ENCODE data around the gene KSR2.
A peak's percentile ranks its signal among the peaks of the same experiment; 100 is the strongest.

KSR2 gene

DNA sequence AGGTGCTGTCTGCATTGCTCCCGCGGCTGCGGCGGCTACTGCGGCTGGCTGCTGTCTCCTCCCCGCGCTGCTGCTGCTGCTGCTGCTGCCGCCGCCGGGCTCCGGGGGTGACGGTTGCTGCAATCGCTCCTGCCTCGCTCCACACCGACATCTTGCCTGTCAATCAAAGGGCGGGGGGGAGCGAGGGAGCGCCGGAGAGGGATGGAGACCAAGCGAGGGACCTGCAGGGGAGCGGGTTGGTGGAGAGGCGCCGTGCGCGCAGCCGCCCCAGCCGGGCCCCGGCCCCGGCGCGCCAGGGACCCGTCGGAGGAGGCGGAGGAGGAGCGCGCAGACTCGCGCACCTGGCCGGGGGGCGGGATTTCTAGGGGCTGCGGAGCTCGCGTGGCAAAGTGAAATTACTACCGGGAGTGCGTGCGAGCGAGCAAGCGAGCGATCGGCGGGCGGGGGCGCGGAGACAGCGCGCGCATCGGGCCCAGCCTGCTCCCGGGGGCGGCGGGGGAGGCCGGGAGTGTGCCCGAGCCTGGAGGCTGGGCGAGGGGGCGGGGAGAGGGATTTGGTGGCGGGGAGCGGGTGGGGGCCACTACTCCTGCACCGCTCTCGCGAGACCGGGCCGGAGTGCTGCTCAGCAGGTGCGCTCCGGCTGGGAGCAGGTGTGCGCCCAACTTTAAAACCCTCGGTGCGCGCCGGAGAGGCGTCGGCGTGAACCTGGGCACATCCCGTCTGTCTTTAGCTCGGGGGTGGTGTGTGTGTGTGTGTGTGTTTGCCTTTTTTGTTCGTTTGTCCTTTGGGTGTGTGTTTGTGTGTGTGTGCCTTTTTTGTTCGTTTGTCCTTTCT is at the start of gene KSR2:
TSS of gene KSR2 (minus strand) at position 165 of the 834 bp plus-strand sequence. CDS start 735 bp downstream, outside the sequence.
- peaks cover 22% of the 10 kb centered on the region for H3K27me3 ChIP-seq (replicated peaks)
- peak within 1 kb of the TSS; percentile 46 for H3K4me3 ChIP-seq (ENCODE audit: low read depth, low read length)
- H3K27ac ChIP-seq: no peak within 1 kb of the TSS
- H3K36me3 ChIP-seq (replicated peaks): no peaks in the 10 kb centered on the region
- DNase-seq: peak; percentile 9
- TF ChIP-seq, protein P1, sequence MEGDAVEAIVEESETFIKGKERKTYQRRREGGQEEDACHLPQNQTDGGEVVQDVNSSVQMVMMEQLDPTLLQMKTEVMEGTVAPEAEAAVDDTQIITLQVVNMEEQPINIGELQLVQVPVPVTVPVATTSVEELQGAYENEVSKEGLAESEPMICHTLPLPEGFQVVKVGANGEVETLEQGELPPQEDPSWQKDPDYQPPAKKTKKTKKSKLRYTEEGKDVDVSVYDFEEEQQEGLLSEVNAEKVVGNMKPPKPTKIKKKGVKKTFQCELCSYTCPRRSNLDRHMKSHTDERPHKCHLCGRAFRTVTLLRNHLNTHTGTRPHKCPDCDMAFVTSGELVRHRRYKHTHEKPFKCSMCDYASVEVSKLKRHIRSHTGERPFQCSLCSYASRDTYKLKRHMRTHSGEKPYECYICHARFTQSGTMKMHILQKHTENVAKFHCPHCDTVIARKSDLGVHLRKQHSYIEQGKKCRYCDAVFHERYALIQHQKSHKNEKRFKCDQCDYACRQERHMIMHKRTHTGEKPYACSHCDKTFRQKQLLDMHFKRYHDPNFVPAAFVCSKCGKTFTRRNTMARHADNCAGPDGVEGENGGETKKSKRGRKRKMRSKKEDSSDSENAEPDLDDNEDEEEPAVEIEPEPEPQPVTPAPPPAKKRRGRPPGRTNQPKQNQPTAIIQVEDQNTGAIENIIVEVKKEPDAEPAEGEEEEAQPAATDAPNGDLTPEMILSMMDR (IDR thresholded peaks at IDR 0.05; ENCODE audit: low read depth, low read length, missing control alignments): no peak
- in situ Hi-C loops (cut with HindIII; ENCODE audit: low pct_ligation_motif_present, low sequenced_read_pairs): no loop called here

- H3K4me3 ChIP-seq (ENCODE audit: low read depth, low read length): no peak overlapping the region
- TF ChIP-seq, protein P1 (IDR thresholded peaks at IDR 0.05; ENCODE audit: low read depth, low read length, missing control alignments): no peak
- DNase-seq: no peak
- no peaks in the 10 kb centered on the region for H3K27me3 ChIP-seq (replicated peaks)
- no peaks in the 10 kb centered on the region for H3K36me3 ChIP-seq (replicated peaks)
- in situ Hi-C loops (cut with HindIII; ENCODE audit: low pct_ligation_motif_present, low sequenced_read_pairs): no loop called here
- H3K27ac ChIP-seq: no peak overlapping the region
These were observed 49.1 kb upstream of the KSR2 start for GRCh38 chr12:118017926-118018325.

DNA sequence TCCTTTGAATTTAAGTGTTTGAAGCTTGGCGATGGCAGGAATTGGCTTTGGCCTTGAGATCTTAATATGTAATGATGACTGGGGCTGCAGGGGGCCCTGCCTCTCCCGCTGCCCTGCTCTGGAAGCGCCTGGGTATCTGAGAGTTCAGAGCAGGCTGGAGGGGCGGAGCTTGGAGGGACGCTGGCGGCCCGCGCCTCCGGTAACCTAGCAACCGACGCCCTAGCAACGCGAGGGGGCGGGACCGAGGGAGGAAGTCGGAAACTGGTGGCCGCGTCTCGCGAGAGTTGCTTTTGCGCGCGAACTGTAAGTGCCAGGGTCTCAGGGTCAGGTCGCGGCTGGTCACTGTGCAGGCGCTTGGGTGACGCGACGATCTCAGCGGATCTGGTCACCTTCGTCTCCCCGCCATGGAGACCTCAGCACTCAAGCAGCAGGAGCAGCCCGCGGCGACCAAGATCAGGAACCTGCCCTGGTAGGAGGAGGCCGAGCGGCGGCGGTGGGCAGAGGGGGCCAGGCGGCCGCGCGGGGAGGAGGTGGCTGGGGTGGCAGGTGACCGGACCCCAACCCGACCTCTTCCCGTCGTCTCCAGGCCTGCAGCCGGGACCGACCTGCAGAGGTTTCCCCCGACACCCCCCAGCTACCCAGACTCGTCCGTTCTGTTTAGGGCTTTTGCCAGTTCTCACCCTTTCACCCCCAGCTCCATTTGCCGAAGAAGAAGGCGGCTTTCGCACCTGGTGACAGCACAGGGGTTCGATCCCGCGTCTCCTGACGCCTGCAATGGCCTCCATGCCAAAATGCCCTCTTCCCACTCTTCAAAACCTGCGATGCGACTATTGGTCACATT is 47.9 kb upstream of the KSR2 start, which contains the start of gene RFC5:
TSS of gene RFC5 (plus strand) at position 280 of the 841 bp plus-strand sequence. CDS start at position 405, 125 bp downstream.
- Histone ChIP-seq H3K36me3 (replicated peaks) (no peaks in the 10 kb centered on the region), H3K27me3 (replicated peaks) (no peaks in the 10 kb centered on the region), H3K27ac (peak within 1 kb of the TSS; percentile 55), H3K4me3 (ENCODE audit: low read depth, low read length) (peak within 1 kb of the TSS; percentile 97)
- peak; percentile 96 for DNase-seq
- TF ChIP-seq, protein P1 (IDR thresholded peaks at IDR 0.05; ENCODE audit: low read depth, low read length, missing control alignments): no peak
- in situ Hi-C loops (cut with HindIII; ENCODE audit: low pct_ligation_motif_present, low sequenced_read_pairs): no loop called here

DNA sequence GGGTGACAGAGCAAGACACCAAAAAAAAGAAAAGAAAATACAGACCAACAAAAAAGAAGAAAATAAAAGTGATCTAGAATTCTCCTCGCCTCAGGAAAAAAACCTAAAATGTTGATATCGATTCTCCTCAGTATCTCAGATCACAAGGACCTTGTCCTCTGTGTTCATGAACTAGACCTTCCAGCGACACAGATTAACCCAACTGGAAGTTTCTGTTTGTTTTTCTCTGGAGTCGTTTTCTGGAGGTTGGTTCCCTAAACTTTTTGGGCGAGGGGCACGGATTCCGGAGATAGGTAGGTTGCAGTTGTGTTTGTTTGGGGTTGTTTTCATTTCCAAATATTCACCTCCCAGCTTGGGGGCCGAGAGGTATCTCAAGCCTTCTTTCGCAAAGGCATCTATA is 47.2 kb upstream of the KSR2 start:
- TF ChIP-seq, protein P1 (IDR thresholded peaks at IDR 0.05; ENCODE audit: low read depth, low read length, missing control alignments): no peak
- Histone ChIP-seq H3K27ac (no peak overlapping the region), H3K4me3 (ENCODE audit: low read depth, low read length) (peak overlapping the region; percentile 97)

DNA sequence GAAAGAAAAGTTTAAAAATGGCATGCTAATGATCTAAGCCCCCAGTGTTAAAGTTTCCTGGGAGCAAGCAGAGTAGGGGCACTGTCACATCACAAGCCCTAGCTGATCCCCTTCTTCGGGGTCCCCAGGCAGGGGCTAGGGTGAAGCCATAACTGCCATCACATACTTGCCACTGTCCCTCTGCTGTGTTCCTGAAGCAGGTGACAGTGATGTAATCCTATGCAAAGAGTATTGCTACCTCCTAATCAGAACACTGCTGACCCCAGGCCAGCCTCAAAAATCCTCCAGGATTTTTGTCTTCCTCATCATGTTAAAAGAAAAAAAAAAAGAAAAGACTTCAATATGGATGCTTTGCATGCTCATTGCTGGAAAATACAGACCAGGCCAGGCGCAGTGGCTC is 46.5 kb upstream of the KSR2 start:
- Histone ChIP-seq H3K27me3 (replicated peaks) (no peaks in the 10 kb centered on the region), H3K4me3 (ENCODE audit: low read depth, low read length) (no peak overlapping the region), H3K36me3 (replicated peaks) (no peaks in the 10 kb centered on the region), H3K27ac (no peak overlapping the region)
- TF ChIP-seq, protein P1 (IDR thresholded peaks at IDR 0.05; ENCODE audit: low read depth, low read length, missing control alignments): no peak
- no peak for DNase-seq
- in situ Hi-C loops (cut with HindIII; ENCODE audit: low pct_ligation_motif_present, low sequenced_read_pairs): no loop called here

More for the DNA sequence above, 47.2 kb upstream of the KSR2 start:
- H3K27me3 ChIP-seq (replicated peaks): no peaks in the 10 kb centered on the region
- no peaks in the 10 kb centered on the region for H3K36me3 ChIP-seq (replicated peaks)
- in situ Hi-C loops (cut with HindIII; ENCODE audit: low pct_ligation_motif_present, low sequenced_read_pairs): no loop called here
- DNase-seq: no peak

All from brain microvascular endothelial cell (primary cell).